HG03039 (cell line): ENCODE measurements around the gene TGFB1.
"Not testable (repeated sequence)": the region's sequence is repeated elsewhere in the genome, so short reads cannot be mapped to it uniquely, and the experiment has no call there.

ENCODE experiments used
- ATAC-seq: cut with Tn5 transposase; IDR thresholded peaks from one replicate; pipeline ENCODE4 v1.9.1; 2021; ENCODE audit warnings: mild to moderate bottlenecking, moderate library complexity; ENCODE audit not compliant: unreplicated experiment

TGFB1 gene

DNA sequence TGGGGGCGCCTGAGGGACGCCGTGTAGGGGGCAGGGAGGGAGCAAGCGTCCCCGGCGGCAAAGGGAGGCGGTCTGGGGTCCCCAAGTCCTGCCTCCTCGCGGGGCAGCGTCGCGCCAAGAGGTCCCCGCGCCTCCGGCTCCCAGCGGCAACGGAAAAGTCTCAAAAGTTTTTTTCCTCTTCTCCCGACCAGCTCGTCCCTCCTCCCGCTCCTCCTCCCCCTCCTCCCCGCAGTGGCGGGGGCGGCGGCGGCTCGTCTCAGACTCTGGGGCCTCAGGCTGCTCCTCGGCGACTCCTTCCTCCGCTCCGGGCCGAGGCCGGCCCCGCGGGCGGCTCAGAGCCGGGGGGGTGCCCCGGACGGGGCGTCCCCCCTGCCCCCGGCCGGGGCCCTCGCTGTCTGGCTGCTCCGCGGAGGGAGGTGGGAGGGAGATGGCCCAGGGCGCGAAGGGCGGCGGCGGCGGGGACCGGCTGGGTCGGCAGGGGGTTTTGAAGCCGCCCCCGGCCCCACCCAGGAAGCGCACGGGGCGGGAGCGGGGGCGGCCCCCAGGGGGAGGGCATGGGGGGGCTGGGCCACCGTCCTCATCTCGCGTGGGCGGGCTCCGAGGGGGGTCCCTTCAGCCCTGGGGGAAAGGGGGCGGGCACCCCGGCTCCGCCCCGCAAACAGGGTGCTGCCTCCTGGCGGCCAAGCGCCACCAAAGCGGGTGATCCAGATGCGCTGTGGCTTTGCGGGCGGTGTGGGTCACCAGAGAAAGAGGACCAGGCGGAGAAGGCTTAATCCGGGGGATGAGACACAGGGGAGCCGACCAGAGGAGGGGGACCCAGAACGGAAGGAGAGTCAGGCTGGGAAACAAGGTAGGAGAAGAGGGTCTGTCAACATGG, at the start of gene TGFB1:
Gene TGFB1, minus strand, starts transcription at position 457 of the 877 bp plus-strand sequence. CDS start 878 bp downstream, outside the sequence.
- ATAC-seq = peak; percentile 46

DNA sequence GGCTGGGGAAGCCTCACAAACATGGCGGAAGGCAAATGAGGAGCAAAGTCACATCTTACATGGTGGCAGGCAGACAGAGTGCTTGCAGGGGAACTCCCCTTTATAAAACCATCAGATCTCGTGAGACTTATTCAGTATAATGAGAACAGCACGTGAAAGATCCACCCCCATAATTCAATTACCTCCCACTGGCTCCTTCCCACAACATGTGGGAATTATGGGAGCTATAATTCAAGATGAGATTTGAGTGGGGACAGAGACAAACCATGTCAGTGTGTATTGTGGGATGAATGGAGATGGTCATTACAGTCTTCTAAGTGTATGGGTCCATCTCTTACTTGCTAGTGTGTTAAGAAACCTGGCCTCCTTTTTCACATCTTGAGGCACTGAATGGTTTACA, 48.3 kb upstream of the TGFB1 start:
- no peak for ATAC-seq

DNA sequence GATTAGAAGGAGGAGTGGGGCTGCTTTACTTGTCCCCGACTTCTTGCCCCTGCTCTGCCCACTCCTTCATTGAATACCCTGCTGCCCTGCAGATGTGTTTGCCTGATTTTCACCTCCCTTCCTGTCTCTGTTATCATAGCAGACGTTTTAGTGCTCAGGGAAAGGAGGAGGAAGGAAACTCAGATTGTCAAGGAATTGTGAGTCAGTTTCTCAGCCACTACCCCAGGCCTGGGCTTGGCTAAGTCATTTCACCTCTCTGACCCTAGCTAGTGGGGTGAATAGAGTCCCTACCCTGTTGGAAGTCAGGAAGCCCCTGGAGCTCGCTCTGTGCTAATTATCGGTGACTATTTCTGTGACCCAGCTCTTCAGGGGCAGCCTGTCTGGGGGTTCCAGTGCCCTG, 47.8 kb upstream of the TGFB1 start:
- ATAC-seq = no peak

DNA sequence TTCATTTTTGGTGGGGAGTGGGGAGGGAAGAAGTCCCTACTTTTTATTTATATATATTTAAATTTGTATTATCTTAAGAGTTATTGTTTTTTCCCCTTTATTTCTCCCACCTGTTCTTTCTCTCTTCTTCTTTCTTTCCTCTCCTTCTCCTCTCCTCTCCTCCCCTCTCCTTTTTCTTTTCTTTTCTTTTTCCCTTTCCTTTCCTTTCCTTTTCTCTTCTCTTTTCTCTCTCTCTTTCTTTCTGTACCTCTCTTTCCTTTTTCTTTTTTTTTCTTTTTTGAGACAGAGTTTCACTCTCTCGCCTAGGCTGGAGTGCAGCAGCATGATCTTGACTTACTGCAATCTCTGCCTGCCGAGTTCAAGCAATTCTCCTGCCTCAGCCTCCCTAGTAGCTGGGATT, 45.8 kb upstream of the TGFB1 start:
- ATAC-seq = no peak

DNA sequence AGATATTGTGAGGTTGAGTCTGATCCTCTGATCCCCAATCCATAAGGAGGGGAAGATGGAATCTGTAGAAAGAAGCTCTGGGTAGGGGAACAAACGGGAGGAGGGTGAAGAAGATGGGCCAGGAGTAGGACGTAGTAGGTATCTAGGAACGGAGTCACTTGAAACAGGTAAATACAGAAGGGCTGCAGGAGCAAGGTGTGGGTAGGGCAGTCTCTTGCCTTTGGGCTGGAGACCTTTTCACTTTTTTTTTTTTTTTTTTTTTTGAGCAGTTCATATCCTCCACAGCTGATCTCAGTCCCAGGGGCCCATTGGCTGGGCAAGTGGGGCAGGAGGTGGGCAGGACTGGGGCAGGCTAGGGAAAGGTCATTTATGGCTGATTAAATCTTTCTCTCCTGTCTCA, 45.4 kb upstream of the TGFB1 start:
- no peak for ATAC-seq

DNA sequence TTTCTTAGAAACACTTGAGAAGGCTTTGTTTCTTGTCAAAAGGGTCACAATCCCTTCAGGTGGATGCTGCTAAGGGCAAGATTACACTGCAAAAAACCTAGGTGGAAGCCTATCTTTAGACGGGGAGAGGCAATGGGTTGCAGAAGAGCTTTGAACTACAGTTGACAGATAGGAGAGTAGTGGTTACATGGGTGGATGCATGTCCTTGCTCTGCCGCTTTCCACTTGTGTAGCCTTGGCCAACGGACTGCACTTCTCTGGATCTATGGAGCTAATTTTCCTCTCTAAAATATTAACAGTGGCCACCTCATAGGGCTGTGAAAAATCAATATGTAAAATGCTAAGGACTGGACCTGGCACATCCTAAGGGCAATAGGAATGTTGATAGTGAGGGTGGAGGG, 44.9 kb upstream of the TGFB1 start:
- ATAC-seq = no peak

DNA sequence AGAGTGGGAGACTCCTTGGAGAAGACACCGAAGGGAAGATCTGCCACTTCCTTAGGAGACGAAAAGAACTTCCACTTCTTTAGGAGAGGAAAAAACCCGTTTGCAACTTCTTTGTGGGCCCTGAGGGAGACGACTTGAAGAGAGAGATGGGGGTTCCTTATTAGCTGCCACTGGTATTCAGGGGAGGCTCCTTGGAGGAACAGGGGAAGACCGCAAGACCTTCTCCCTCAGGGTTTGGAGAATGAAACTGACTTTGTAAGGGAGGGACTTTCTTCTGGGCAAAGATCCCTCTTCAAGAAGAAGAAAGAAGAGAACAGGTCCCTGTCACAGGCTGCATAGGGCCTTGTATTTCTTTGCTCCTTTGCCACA, 44.3 kb upstream of the TGFB1 start:
- ATAC-seq = no peak

DNA sequence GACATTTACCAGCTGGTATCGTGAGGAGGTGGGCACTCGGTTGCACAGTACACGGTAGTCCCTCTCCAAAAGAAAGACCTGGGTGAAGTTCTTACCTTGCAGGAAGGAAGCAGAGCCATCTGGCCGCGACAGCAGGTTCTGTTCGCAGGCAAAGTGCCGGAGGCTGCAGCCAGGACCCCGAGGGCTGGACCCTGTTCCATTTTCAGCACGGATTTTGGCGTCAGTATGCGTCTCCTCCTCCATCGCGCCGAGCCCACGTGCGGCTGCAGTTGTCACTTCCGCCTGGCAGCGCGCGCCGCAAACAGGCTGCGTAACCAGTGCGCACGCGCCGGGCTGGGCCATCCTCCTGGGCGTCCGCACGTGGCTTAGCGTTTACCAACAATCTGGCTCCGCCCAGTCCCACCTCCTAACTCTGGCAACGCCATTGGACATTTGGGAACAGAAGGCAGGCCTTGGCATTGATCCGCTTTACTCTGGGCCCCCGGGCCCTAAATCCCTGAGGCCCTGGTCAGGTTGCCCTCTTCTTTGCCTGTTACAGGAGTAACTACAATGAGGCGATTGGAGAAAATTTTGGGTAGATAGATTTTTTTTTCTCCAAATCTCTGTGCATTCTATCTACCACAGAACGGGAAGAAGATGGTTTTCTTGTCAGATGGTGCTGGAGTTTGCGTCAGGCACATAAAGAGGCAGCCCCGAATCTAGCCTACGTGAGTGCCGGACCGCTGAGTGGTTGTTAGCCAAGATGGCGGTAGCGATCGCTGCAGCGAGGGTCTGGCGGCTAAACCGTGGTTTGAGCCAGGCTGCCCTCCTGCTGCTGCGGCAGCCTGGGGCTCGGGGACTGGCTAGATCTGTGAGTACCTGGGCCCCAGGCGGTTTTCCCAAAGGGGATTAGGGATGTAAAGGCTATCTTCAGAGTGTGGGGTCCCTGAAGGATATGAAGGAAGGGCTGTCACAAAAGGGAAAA, 43.6 kb upstream of the TGFB1 start, which contains the start of the genes BCKDHA and EXOSC5:
Gene BCKDHA, plus strand, starts transcription at position 733 of the 964 bp plus-strand sequence. Its CDS starts 10 bp downstream, at position 743.
Gene EXOSC5, minus strand, starts transcription at position 274 of the 964 bp plus-strand sequence. Its CDS starts 31 bp downstream, at position 243.
- peak; percentile 91 for ATAC-seq

DNA sequence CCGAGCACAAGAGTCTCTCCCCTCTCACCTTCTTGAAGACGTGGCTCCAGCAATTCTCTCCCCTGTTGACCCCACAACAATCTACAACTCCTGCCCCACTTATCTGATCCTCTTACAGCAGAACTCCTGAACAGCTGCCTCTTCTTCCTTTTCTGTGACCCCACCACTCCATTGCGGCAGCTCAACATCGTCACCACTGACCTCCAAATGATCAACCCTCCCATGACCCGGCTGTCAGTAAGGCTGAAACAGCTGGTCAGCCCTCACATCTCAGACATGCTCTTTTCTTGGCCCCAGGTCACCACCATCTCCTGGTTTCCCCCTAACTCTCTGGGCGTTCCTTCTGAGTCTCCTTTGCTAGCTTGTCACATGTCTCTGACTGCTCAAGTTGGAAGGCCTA, 41.6 kb upstream of the TGFB1 start:
- no peak for ATAC-seq

DNA sequence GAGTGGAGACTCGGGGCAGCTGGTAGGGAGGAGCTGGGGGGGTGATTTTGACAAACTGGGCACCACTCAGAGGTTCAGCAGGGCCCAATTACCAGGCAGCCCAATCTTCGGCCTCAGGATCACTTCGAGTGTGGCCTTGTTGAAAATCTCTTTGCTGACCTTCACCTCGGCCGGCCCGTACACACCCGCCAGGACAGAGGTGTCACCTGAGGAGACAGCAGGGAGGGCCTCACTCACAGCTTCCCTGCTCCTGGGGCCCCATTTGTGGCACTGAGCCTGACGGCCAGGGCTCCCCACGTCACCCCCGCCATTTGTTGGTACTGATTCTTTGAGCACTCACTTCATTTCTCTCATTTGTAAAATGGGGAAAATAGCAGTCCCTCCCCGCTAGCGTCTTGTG, 39.1 kb upstream of the TGFB1 start:
- no peak for ATAC-seq

DNA sequence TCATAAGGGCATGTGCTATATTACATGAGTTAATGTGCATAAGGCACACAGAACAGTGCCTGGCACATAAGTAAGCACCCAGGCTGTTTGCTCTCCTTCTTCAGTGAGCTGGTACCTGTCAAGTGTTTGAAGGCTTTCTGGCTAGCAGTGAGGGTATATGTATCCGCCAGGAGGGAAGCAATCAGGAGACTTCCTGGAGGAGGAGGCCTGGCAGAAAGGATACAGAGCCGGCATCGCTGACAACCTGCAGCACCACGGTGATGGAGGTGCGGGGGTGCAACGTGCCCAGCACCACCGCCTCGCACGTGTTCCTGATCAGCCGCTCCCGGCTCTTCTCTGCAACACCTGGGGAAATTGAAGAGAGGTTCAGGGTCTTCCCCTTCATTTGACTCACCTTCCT, 37.9 kb upstream of the TGFB1 start:
- no peak for ATAC-seq

DNA sequence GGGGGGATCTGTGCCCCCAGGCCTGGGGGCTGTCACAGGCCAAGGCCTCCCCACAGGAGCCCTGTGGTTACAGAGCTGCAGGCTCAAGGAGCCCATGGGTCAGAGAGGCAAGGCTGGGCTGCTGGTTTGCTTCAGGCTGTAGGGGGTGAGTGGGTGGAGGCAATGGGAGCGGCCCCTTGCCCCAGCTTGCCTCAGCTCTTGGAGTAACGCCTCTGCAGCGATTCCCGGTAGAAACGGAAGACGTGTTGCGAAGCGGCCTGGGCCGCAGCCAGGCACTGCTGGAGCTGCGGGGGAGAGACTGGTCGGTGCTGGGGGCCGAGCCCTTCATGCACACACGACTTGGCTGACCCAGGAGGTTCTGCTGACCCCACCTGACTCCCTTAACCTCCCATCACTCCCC, 32.7 kb upstream of the TGFB1 start:
- no peak for ATAC-seq

DNA sequence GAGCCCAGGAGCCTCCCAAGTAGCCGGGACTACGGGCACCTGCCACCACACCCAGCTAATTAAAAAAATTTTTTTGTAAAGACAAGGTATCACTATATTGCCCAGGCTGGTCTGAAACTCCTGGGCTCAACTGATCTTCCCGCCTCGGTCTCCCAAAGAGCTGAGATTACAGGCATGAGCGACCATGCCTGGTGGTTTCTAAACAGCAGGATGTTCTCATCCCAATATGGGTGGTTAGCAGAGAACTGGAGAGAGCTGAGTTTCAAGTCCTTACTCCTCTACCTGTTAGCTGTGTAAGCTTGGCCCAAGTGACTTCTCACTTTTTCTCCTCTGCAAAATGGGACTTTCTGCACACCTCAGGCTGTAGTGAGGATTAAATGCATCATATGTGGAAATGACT, 30.6 kb upstream of the TGFB1 start:
- ATAC-seq = no peak

DNA sequence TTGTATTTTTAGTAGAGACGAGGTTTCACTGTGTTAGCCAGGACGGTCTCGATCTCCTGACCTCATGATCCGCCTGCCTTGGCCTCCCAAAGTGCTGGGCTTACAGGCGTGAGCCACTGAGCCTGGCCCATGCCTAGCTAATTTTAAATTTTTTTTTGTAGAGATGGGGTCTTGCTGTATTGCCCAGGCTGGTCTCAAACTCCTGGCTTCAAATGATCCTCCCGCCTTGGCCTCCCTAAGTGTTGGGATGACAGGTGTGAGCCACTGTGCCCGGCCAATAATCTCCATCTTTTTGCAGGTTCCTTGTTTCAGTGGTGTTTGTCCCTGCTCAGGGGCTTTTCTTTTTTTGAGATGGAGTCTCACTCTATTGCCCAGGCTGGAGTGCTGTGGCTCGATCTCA, 27.8 kb upstream of the TGFB1 start:
- ATAC-seq = not testable (repeated sequence)

DNA sequence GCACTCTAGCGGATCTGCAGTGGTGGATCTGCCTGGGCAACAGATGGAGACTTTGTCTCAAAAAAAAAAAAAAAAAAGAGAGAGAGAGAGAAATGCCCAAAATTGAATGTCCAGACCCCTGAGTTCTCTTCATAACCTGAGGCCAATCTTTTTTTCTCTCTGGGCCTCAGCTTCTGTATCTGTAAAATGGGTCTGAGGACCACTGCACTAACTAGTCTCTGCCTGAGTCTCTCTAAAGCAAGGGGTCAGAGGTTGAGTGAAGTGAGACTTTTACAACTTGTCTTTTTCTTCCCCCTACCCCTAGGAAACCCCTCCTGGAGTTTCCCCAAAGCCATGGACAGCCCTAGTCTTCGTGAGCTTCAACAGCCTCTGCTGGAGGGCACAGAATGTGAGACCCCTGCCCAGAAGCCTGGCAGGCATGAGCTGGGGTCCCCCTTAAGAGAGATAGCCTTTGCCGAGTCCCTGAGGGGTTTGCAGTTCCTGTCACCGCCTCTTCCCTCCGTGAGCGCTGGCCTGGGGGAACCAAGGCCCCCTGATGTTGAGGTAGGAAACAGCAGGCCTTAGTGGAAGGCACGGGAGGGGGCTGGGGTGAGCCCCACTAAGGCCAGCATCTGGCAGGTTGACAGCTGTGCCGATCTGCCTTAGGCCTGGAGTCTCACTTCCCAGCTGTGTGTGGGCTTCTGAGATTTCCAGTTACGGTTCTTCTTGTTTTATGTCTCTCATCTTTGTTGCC, 24.4 kb upstream of the TGFB1 start:
- ATAC-seq = no peak

DNA sequence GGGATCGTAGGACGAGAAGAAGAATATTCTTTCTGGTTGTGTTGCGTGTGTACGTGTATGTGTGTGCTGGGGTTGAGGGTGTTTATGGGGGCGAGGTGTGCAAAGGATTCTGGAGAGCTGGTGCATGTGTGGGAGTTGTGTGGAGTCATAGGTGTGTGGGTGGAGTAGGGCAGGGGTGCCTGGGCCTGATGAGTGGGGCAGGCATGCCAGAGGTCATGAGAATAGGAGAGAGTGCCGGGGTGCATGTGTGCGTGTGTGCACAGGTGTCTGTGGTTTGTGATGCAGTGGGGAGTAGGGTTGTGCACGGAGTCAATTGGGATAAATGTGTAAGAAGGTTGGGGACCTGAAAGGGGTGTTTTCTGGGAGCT, 23.3 kb upstream of the TGFB1 start:
- ATAC-seq = no peak

DNA sequence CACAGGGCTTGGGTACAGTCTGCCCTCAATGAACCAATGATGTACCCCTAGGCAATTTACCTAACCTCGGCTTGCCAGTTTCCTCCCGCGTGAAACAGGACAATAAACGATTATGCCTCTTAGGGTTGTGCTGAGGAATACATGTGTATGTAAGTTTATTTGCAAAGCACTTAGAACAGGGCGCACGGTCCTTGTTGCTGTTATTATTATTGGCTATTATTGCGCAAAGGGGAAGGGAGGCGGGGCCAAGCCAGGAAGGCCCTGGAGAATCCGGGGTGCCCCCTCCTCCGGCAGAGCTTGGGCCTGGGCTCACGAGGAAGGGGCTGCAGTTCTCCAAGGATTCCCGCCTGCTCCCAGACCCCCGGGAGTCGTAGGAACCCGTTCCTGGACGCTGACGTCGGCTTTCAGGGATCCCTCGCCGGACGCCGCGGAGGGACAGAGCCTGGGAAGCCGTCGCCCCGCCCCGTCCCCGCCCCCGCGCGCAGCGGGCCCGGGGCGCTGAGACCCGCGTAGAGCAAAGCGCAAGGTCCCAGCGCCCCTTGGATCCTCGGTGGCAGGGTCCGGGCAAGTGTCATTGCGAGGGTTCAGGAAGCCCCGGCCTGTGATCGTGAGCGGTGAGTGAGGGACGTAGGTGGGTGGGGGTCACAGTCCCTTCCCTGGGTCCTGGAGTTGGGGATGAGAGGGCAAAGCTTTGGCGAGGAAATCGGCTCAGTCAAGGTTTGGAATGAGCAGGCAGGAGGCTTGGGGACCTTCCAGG, 22.7 kb upstream of the TGFB1 start, which contains the start of gene TMEM91:
Gene TMEM91, plus strand, starts transcription at position 293 of the 757 bp plus-strand sequence. CDS start 1,777 bp downstream, outside the sequence.
- ATAC-seq = no peak

DNA sequence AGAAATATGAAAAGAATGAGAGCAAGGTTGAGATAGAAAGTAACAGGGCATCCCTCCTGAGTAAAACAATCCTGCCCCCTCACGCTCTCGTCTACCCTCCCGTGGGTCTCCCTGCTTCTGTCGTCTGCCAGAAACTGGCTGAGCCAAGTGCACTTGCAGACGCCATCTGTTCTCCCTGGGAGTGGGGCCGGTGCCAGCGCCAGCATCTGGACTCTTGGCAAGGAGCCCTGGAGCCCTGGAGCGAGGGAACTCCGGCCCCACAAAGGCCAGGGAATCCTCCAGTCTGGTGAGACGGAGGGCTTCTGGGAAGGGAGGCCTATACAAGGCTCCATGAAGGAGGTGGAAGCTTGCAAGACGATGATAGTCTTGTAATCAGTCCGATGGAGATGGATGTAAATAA, 20.3 kb upstream of the TGFB1 start:
- ATAC-seq = no peak

DNA sequence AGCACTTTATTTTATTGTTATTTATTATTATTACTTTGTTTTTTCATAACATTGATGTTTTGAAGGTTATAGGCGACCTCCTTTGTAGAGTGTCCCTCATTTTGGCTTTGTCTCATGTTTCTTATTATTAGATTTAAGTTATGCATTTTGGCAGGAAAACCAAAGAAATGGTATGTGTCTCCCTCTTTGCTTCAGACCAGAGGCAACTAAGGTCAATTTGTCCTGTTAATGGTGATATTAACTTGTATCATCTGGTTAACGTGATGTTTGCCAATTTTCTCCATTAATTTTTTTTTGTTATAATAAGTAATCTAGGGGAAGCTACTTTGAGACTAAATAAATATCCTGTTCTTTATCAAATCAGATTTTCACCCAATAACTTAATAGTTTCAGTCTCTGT, 18.8 kb upstream of the TGFB1 start:
- no peak for ATAC-seq

DNA sequence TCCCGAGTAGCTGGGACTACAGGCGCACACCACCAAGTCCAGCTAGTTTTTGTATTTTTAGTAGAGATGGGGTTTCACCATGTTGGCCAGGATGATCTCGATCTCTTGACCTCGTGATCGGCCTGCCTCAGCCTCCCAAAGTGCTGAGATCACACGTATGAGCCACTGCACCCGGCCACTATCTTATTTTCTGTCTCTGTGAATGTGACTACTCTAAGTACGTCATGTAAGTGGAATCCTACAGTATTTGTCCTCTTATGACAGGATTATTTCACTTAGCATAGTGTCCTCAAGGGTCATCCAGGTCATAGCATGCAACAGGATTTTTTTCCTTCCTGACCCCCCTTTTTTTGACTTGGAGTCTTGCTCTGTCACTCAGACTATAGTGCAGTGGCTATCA, 17.8 kb upstream of the TGFB1 start:
- no peak for ATAC-seq
